ENCODE results near the gene EIF4A3.

GRCh38 chr17:80163336-80163735 lies 16.4 kb upstream of the EIF4A3 start:
- TF ChIP-seq EZH2 (IDR thresholded peaks at IDR 0.05; ENCODE audit: borderline replicate concordance, low read length): no peak
- no peak for TF ChIP-seq CTCF (IDR thresholded peaks at IDR 0.05; ENCODE audit: low read length)

Measured in OCI-LY1 (cell line).